CD4-positive, alpha-beta T cell treated with Interleukin-15 for 4 hours (primary cell): Measurements from ENCODE around the gene RAB15.

Experiments
- DNase-seq: peaks from one replicate; pipeline ENCODE4 v3.0.0-alpha.2; 2020; ENCODE audit warnings: low spot score

The RAB15 gene

GRCh38 chr14:64971943-64972791, at the start of gene RAB15:
Gene RAB15, minus strand, starts transcription at chr14:64972336. Its CDS starts 260 bp downstream, at chr14:64972076.
- DNase-seq: peak; percentile 26

- peak; percentile 11 for DNase-seq
Observed at GRCh38 chr14:65019944-65020566, 47.9 kb upstream of the RAB15 start.

GRCh38 chr14:65016471-65016870, 44.3 kb upstream of the RAB15 start:
- no peak for DNase-seq

GRCh38 chr14:65015391-65015790, 43.3 kb upstream of the RAB15 start:
- no peak for DNase-seq

- DNase-seq: no peak
Observed at GRCh38 chr14:65012353-65012752, 40.2 kb upstream of the RAB15 start.

GRCh38 chr14:65011538-65011937, 39.4 kb upstream of the RAB15 start:
- no peak for DNase-seq

GRCh38 chr14:65010211-65010931, 38.2 kb upstream of the RAB15 start:
- no peak for DNase-seq

GRCh38 chr14:65007202-65007601, 35.1 kb upstream of the RAB15 start:
- DNase-seq: no peak

GRCh38 chr14:65006261-65006721, 34.2 kb upstream of the RAB15 start:
- no peak for DNase-seq

GRCh38 chr14:65003394-65003793, 31.3 kb upstream of the RAB15 start:
- DNase-seq: no peak

GRCh38 chr14:65002586-65003210, 30.6 kb upstream of the RAB15 start:
- no peak for DNase-seq

GRCh38 chr14:65001723-65002122, 29.6 kb upstream of the RAB15 start:
- no peak for DNase-seq

GRCh38 chr14:65000898-65001591, 28.9 kb upstream of the RAB15 start:
- no peak for DNase-seq

GRCh38 chr14:64998455-64998931, 26.4 kb upstream of the RAB15 start:
- no peak for DNase-seq

GRCh38 chr14:64997108-64997794, 25.1 kb upstream of the RAB15 start:
- no peak for DNase-seq

GRCh38 chr14:64995291-64995690, 23.2 kb upstream of the RAB15 start:
- no peak for DNase-seq

- no peak for DNase-seq
Observed at GRCh38 chr14:64994540-64994939, 22.4 kb upstream of the RAB15 start.

GRCh38 chr14:64993266-64993930, 21.3 kb upstream of the RAB15 start:
- no peak for DNase-seq

GRCh38 chr14:64992328-64992885, 20.3 kb upstream of the RAB15 start:
- no peak for DNase-seq

GRCh38 chr14:64990939-64991338, 18.8 kb upstream of the RAB15 start:
- DNase-seq: no peak
